HL-60 (cell line): ENCODE data around the gene NEBL.

Experiments
- CTCF ChIP-seq: IDR thresholded peaks from one replicate; pipeline ENCODE4 v1.5.1; 2011; ENCODE audit warnings: low read length, control low read depth, inconsistent platforms; ENCODE audit not compliant: insufficient read depth
- POLR2AphosphoS5 ChIP-seq: IDR thresholded peaks from 2 replicates; pipeline ENCODE4 v1.6.1; 2012; ENCODE audit warnings: low read depth
- SPI1 ChIP-seq: IDR thresholded peaks from 2 replicates; pipeline ENCODE4 v1.6.1; 2012; ENCODE audit warnings: low read depth, mild to moderate bottlenecking, borderline replicate concordance

DNA sequence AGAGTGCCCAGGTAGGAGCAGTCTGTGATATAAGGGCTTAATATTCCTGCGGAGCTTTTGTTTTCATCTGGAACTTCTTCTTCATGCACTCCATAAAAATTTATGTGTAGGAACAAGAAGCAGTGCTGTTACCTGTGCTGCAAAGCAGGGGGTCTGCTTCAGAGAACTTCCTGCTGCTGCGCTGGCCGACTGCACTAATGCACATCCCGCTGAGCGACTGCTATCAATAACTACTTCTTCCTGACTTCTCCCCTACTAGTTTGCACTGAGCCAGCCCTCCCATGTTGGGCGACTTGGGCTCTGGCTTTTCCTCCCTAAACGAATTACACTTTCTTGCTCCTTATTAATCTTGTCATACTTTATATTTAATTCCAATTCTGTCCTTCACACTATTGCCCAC lies 150.3 kb downstream of the NEBL start:
- TF ChIP-seq CTCF = no peak
- TF ChIP-seq POLR2AphosphoS5 = no peak
- no peak for TF ChIP-seq SPI1
